Subcutaneous adipose tissue (tissue), 4 donors: ENCODE measurements around the gene RPN2. TPM values are rescaled to one million over a fixed set of nuclear protein-coding genes. Genes with fewer than 3 reads are reported as not detected.

Experiments
- total RNA-seq, 4 donors: library from RNA; depleted of rRNA; stranded (reverse); fragments of >200 nt; gene quantifications; one replicate each; pipeline ENCODE4 v1.1.0, GENCODE V29; 2016

RPN2 gene
- total RNA-seq, 4 donors from 2014 or later, result 65.6 to 130 (median 109) TPM

Other genes with a start within 250 kb of the RPN2 start
- 100 to 1,000 TPM; 178 to 620 (median 469) TPM for gene SAMHD1, start 227.6 kb upstream of the RPN2 start, total RNA-seq
- 1 to 10 TPM; 4.6 to 9.7 (median 6.5) TPM for gene RBL1, start 83.3 kb upstream of the RPN2 start, total RNA-seq
- gene MROH8, start 218 bp downstream of the RPN2 start, total RNA-seq, result 1 to 10 TPM; 3.6 to 7.2 (median 4.1) TPM
- not detected for gene GHRH, start 82.5 kb downstream of the RPN2 start, total RNA-seq
- gene MANBAL, start 110.3 kb downstream of the RPN2 start, total RNA-seq, result 10 to 100 TPM; 22.2 to 53.8 (median 24.4) TPM
- gene SRC, start 166.8 kb downstream of the RPN2 start, total RNA-seq, result 10 to 100 TPM; 10.3 to 21.4 (median 12.9) TPM